GM19438 (cell line): Measurements from ENCODE around the gene ALKBH4.
"Not testable (repeated sequence)": the region's sequence is repeated elsewhere in the genome, so short reads cannot be mapped to it uniquely, and the experiment has no call there.

Source experiments
- ATAC-seq: cut with Tn5 transposase; IDR thresholded peaks from one replicate; pipeline ENCODE4 v1.9.1; 2021; ENCODE audit warnings: low read depth; ENCODE audit not compliant: unreplicated experiment

The ALKBH4 gene

DNA sequence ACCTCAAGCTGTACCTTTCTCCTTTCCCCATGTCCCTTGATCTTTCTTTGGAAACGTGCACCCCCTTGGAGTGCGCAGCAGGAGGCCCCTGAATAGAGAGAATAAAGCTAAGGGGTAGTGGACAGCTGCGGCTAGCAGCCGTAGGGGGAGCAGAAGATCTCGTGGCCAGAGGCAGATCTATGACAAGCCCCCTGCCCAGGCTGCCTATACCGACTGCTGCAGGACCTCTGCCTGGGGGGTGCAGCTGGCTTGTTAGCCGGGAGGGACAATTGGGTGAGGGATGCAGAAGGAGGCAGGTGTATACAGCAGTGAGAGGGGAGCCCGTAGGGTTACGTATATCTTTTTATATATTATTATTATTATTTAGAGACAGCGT, 14.5 kb upstream of the ALKBH4 start:
- ATAC-seq = peak; percentile 39

DNA sequence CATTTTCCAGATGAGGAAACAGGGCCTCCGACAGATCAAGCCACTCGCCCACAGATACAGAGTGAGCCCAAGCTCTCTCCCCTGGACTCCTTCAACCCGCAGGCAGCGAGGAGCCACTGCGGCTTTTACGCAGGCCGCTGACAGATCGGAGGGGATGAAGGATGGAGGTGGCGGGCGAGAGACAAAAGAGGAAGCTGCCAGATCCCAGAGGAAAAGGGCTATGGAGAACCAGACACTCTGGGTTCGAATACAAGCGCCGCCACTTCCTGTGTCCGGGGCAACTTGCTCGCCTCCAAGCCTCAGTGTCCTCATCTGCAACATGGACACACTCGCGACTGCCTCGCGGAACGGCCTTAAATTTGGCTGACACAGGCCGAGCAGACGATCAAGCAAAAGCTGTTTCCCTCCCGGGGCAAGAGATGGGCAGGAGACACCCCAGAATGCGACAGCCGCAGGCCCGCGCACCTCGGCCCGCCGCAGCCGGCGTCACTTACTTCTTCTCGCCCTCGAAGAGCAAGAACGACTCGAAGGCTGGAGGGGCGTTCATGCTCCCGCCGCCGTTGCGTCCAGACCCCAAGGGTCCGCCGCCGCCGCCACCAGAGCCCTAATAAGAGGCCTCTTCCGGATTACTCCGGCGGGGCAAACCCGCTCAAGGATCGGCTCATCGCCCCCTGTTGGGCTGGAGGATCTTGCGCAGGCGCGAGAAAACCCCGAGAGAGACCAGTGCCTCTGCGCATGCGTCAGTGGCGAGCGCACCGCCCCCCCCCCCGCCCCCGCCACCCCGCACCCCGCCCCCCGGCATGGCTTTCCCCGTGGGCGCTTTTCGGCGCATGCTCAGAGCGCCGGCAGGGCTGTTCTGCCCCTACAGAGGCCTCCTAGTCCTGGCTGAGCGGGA, 13.9 kb upstream of the ALKBH4 start, which contains the start of gene POLR2J:
Gene POLR2J, minus strand, starts transcription at position 609 of the 895 bp plus-strand sequence. Its CDS starts 62 bp downstream, at position 547.
- peak; percentile 87 for ATAC-seq

DNA sequence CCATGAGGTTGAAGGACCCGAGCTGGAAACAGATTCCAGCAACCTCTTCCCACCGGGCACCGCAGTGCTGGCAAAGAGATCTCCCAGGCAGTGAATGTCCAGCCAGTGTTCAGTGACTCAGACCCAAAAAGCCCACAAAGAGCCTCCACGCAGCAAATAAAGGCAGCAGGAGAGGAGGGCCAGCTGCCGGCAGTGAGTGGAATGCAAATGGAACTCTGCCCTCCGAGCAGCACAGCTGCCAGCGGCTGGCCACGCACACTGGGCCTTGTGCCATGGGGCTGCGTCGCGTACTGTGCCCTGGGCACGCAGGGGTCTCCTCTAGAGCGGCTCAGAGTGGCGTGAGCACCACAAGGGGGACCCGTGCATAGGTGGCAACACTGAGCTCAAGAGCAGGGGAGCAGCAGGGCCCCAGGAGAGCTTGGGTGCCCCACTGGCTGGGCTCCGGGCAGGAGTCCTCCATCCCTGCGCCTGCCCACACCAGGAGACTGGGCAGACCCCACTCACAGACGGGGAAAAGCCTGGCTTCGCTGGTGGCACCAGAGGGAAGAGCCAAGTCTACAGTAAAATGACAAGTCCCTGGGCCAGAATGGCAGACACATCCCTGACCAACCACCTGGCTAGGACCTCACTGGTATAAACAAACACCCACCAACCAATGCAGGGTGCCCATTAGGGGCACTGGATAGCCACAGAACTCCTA, 10.2 kb upstream of the ALKBH4 start:
- not testable (repeated sequence) for ATAC-seq

DNA sequence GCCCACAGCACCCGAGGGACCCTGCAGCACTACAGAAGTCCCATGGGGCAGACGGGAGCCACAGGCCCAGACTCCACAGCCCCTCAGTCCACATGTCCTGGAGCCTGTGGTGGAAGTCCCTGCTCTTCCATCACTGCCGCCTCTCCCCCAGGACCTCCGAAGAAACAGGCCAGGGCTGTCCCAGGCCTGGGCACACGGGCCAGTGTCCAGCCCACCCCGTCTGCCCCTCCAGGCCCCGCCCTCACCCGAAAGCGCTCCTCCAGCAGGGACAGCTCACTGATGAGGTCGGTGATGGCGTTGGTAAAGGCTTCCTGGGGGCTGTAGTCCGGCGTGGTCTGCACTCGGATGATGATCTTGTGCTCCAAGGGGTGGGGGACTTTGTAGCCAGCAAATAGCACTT, 9.5 kb upstream of the ALKBH4 start:
- ATAC-seq = not testable (repeated sequence)

DNA sequence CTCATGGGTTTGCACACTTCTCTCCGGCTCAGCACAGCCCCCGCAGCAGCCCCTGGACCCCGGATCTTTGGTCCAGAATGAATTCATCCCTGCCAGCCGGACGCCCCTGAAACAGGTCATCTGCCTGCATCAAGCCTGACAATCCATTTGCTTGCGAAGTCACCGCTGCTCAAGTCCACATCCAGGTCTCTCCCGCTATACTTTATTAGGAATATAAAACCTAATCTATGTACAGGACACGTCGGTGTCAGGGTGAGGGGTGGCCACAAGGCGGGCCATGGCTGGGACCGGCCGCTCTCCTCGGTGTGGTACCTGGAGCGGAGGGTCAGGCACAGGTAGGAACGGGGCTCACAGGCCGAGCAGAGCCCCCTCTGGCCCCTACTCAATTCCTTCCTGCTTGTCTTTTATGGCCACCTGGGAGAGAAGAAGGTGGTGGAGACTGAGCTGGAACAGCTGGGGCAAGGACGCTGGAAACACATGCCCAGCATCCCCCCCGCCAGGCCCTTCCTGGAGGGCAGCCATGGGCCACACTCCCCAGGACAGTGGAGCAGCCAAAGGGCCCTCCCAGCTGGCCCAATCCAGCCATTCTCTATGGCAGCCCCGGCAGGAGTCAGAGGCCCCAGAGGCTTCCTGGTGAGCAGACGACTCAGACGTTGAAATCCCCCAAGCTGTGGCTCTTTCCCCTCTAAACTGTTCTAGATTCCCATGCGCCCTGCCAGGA, 8.8 kb upstream of the ALKBH4 start:
- ATAC-seq = no peak

DNA sequence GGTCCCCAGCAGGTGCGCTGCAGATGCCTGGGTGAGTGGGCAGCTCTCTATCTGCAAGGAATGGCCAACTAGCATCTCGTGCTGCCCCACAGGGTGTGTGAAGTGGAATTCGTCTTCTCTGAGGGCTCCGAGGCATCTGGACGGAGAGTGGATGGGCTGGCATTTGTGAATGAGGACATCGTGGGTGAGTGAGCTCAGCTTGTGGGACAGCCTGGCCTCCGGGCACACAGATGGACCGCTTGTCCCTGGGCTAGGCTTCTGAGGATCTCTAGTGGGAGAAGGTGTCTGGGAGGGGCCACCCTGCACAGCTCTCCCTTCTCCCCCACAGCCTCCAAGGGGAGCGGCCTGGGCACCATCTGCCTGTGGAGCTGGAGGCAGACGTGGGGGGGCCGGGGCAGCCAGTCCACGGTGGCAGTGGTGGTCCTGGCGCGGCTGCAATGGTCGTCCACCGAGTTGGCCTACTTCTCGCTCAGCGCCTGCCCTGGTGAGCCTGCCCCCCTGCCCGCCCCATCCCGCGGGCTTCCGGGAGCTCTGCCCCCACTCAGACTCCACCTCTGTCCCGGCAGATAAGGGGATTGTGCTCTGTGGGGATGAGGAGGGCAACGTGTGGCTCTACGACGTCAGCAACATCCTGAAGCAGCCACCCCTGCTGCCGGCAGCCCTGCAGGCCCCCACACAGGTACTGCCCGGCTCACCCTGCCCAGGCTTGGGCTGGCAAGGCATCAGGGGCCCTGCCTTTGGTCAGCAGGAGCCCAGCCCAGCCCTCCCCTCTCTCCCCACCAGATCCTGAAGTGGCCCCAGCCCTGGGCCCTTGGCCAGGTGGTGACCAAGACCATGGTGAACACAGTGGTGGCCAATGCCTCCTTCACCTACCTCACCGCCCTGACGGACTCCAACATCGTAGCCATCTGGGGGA, 7.7 kb upstream of the ALKBH4 start:
- ATAC-seq = no peak

DNA sequence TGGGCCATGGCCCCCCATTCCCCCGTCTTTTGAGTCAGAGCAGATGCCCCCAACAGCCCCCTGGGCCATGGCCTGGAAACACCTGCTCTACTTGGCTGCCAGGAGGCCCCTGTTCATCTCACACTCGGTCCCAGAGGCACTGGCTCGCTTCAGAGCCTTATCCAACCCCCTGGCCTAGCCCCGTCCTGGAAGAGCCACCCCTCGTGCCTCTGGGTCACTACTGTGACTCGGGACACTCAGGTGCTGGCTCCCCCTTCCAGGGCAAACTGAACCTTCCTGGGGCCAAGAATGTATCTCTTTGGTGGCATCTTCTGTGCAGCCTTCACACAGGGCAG, 7.1 kb upstream of the ALKBH4 start:
- no peak for ATAC-seq

DNA sequence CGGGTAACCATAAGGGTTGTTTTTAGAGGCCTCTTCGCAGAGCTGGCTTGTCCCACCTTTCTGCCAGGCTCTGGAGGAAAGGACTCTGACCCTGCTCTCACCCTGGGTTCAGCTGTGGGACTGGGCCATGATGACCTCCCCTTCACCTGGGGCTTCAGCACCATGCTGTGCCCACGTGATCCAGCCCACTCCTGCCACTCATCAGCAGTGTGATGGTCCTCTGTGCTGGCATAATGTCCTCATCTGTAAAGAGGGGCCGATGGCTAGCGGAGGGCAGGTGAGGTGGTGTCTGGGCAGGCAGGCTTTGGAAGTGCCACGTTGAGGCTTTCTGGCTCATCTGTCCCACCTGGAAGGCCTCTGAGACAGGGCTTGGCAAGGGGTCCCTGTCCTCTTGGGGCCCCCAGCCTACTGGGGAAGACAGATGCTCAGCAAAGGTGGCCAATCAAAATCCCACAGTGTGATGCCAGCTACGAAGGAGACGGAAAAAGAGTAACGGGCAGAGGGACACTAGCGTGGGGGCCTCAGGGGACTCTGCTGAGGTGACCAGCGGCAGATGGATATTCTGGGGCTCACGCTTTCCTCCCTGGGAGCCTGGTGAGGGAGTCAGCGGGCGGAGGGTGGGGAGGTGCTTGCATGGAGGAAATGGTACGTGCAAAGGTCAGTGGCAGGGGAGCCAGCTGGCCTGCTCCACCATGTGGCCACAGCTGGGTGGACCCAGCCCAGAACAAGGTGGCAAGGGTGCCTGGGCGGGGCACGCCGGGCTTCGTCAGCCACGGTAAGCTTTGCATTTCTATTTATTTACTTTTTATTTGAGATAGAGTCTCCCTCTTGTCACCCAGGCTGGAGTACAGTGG, 5.5 kb upstream of the ALKBH4 start:
- ATAC-seq = no peak

DNA sequence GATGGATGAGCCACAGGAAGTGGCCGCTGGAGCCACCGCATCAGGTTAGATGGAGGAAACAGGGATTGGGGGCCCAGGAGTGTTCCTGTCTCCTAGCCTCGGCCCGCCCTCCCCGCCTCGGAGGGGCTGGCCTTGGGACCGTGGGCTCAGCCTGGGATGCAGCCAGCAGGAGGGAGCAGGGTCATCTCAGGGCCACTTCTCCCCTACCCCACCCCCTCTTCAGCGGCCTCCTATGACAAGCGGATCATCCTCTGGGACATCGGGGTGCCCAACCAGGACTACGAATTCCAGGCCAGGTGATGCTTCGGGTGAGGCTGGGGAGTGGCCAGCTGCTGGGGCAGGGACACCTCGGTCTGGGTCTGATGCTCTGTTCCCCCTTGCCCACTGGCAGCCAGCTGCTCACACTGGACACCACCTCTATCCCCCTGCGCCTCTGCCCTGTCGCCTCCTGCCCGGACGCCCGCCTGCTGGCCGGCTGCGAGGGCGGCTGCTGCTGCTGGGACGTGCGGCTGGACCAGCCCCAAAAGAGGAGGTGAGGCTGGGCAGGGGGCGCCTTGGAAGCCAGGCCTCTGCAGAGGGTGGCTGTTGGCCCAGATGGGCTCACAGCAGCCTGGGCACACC, 4.8 kb upstream of the ALKBH4 start:
- no peak for ATAC-seq

DNA sequence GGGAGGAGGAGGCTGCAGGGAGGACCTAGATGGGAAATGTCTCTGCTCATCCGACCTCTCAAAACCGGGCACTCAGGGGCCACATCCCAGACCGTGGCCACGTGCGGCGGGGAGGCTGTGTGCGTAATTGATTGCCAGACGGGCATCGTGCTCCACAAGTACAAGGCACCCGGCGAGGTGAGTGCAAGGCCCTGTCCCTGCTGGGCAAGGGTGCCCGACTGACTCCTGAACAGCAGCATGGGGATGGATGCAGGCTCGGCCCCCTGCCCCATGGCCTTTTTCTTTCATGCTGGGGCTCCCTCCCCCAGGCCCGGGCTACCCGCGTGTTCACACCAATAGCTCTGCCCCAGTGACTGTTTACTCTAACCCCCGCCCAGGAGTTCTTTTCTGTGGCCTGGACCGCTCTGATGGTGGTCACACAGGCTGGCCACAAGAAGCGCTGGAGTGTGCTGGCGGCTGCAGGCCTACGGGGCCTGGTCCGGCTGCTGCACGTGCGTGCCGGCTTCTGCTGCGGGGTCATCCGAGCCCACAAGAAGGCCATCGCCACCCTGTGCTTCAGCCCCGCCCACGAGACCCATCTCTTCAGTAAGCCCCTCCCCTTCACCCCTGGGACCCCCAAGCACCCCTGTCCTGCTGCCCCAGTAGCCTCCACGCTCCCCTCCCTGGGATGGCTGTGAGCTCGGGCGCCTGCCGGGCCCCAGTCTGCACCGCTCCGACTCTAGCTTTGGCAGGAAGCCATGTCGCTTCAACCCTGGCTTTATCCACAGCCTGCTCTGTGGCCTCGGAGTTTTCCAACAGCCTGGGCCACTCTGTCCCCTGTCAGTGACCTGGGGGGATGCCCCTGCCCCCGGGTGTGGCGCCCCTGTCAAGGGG, 4.1 kb upstream of the ALKBH4 start:
- no peak for ATAC-seq

DNA sequence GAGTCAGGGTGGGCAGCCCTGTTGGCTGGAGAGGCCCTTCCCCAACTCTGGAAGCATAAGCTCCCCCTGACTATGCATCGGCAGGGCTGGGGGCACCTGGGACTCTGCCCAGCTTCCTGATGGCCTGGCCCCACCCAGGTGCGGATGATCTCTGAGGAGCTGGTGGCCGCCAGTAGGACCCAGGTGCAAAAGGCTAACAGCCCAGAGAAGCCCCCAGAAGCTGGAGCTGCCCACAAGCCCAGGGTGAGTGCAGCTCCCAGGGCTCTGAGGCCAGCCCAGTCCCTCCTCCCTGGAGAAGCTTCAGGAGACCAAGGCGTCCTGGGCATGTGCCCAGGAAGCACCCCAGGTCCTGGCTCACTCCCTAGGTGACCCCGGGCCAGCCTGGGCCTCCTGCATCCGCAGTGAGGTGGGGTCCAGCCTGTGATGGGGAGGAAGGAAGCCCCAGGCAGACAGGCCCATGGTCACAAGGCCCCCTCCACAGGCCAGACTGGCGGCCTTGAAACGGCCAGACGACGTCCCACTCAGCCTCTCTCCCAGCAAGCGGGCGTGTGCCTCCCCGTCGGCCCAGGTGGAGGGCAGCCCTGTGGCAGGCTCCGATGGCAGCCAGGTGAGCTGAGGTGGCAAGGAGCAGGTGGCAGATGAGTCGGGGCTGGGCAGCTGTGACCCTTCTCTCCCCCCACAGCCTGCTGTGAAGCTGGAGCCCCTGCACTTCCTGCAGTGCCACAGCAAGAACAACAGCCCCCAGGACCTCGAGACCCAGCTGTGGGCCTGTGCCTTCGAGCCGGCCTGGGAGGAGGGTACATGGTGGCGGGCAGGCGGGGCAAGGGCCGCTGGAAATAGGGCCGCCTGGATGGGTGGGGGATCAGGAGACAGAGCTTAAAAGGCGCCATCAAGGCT, 3.2 kb upstream of the ALKBH4 start:
- ATAC-seq = no peak

DNA sequence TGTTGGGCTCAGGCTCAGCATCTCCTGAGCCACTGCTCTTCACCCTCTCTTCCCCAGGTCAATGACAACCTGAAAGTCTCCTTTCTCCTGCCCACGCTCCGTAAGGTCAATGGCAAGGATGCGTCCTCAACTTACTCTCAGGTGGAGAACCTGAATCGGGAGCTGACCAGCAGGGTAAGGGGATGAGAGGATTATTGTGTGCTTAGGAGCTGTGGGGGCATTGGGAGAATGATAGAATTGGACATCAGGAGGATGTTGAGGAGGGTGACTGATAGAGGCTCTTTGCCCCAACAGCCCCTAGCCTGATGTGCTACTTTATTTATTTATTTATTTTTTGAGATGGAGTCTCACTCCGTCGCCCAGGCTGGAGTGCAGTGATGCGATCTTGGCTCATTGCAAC, 1.4 kb upstream of the ALKBH4 start:
- no peak for ATAC-seq

DNA sequence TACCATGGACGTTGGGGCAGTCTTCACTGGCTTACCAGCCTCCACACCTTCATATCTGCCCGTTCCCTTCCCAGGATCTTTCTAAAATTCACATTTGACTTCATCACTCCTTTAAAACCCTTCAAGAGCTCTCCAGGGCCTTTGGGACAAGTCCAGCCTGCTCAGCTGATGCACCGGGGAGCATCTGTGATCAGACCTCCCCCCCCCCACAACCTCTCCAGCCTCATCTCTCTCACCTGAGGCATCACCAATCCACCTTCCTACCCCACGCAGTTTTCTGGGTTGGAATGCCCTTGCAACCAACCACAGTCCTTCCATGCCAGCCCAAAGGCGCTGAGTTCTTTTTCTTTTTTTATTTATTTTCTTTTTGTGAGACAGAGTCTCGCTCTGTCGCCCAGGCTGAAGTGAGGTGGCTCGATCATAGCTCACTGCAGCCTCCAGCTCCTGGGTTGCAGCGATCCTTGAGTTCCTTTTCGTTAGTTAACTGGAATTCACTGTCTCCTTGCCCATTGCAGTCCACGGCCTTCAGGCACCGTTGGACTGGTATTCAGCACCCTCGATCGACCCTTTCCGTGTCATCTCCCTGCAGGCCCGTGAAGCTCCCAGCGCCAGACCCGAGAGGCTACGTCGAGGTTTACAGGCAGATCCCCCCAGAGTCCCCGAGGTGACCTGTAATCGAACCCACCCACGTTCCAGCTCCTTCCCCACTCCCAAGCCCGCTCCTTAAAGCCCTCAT, 654 bp downstream of the ALKBH4 start:
- no peak for ATAC-seq

DNA sequence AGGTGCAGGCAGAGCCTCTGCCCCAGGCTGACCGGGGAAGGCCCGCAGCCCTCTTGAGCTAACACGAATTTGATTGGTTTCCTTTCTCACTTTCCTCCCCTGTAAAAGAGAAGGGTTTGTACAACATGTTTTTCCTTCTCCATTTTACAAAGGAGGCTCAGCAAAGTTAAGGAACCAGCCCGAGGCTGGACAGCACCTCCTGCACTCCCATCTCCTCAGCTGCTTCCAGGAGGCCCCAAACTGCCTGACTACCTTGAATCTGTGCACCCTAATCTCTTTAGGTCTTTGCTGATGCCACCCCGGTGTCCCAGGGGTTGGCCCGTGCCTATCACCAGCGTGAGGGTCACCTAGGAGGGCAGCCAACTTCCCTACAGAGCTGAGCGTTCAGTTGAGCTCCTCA, 4.2 kb downstream of the ALKBH4 start:
- ATAC-seq = no peak

DNA sequence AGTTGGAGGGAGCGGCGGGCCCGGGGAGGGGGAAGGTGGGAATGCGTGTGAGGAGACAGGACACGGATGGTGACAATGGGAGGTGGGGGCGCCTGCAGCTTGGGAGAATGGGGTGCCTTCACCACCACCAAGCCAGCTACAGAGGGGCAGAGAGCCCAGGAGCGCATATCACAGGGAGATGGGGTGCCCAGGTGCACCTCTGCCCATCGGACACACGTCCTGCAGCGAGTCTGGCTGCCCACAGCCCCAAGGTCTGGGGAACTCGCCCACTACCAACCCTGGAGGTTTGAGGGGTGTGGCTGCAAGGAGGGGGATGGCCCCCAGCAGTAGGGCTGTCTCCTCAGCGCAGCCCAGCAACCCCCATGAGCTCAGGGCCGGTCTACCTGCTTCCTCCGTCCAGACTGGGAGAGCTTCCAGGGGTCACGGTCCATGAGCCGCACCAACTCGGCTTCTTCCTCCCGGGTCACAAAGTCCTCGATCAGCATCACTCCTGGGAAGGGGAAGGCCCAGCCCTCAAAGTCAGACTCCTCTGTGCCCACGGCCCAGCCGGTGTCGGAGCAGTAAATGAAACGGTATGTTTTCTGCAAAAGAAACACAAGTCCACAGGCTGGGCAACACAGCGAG, 5.3 kb downstream of the ALKBH4 start:
- ATAC-seq = no peak

DNA sequence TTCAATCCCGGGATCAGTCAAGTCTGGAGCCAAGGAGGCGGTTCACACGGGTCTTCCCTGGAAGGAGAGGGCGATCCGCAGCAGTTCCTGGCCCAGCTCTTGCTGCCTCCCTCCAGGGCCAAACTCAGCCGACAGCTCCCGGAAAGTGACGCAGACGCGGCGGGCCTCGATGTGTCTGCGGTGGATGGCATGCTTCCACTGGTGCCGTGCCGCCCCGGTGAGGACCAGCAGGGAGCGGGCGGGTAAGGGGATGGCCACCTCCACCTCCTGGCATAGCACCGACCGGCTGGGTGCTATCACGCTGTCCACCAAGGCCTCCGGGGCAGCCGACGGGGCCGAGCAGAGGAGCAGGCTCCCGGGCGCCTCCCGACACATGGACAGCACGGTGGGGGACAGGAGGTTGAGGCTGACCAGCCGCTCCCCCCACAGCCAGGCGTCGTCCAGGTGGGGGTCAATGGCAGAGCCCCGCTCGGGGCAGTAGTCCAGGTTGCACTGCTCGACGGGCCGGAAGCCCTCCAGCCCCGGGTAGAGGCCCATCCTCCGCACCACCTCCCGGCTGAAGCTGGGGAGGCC, 7.2 kb downstream of the ALKBH4 start:
- no peak for ATAC-seq
